Non-pigmented ciliary epithelial cell (primary cell): ENCODE measurements around the gene IGHMBP2.
"Not testable (repeated sequence)": the region's sequence is repeated elsewhere in the genome, so short reads cannot be mapped to it uniquely, and the experiment has no call there.

Experiments
- DNase-seq: peaks from one replicate; pipeline ENCODE4 v3.0.0-alpha.2; 2010; ENCODE audit warnings: low read depth

IGHMBP2 gene

DNA sequence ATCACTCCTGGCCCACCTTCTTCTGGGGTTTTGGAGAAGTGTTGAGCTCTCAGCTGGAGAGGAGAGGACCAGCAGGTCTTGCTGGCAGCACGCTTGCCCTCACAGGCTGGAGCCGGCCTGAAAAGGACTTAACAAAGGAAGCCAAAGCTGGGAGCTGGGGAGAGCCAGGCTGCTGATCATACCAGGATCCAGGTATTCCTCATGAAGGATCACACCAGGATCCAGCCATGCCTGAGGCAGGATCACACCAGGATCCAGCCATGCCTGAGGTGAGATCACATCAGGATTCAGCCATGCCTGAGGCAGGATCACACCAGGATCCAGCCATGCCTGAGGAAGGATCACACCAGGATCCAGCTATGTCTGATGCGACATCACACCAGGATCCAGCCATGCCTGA, 60.1 kb downstream of the IGHMBP2 start:
- DNase-seq = no peak

GRCh38 chr11:68965901-68966853, 62.5 kb downstream of the IGHMBP2 start:
- no peak for DNase-seq

DNA sequence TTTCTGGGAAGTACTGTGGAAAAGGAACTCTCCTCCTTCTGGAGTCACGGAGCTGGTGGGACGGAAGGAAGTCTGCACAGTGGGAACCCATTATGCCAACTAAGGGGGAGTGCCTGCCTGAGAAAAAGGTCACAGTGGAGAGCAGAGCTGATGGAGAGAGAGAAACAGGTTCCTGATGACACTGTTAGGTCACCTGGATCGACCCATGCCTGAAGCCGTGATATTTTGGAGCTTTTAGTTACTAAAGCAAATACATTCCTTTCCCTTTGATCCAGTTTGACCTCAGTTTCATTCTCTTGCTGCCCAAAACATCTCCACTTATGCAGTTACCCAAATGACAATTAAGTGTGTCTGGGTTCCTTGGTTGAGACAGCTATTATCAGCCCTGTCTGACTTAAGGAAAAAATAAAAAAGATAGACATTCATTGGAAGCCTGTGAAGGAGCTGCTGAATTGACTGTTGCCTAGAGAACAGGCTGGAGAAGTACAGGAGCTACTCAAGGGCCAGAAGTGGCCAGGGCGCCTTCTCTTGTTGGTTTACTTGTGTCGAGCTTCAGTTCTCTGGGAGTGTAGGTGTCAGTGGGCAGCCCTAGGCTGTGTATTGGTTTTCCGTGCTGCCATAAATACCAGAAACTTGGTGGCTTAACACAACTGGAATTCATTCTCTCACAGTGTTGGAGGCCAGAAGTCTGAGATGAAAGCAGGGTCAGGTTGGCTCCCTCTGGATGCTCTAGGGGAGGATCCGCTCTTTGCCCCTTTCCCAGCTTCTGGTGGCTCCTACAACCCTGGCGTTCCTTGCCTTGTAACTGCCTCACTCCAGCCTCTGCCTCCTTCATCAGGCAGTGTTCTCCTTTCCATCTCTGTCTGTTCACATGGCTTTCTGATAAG, 63.4 kb downstream of the IGHMBP2 start:
- DNase-seq = no peak

DNA sequence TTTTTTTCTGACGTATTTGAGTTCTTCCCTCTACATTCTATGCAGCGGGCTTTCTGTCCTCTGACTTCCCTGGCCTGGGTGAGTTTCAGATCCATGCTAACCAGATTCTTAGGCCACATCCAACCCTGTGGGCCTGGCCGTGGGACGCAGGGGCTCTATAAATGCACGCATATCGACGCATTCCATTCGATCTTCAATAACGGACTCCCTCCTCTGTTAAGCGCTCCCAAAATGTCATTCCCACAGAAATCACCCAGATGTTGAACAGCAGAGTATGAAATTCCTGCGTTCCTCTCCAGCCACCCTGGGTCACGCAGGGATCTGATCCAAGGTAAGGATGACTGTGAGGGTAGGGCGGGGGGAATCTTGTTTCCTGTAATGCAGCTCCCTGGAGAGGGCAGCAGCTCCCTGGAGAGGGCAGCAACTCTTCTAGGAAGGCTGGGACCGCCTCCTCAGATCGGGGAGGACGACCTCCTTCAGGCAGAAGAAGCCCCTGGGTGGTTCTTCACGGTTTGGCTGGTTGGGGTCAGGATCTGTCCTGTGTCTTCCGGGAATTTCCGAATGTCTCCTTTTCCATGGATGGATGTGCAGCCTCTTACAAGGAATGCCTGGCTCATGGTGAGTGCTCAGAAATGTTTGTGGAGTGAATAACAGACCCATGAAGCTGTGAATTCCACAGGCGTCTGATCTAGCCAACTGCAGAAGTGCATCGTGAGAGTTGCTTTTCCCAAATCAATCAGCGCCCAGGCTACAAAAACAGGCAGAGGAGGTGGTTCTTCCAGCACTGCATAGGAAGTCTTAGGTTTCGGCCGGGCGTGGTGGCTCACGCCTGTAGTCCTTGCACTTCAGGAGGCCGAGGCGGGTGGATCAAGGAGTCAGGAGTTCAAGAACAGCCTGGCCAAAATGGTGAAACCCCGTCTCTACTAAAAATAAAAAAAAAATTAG, 64.9 kb downstream of the IGHMBP2 start:
- no peak for DNase-seq

GRCh38 chr11:68969386-68969785, 65.7 kb downstream of the IGHMBP2 start:
- no peak for DNase-seq

DNA sequence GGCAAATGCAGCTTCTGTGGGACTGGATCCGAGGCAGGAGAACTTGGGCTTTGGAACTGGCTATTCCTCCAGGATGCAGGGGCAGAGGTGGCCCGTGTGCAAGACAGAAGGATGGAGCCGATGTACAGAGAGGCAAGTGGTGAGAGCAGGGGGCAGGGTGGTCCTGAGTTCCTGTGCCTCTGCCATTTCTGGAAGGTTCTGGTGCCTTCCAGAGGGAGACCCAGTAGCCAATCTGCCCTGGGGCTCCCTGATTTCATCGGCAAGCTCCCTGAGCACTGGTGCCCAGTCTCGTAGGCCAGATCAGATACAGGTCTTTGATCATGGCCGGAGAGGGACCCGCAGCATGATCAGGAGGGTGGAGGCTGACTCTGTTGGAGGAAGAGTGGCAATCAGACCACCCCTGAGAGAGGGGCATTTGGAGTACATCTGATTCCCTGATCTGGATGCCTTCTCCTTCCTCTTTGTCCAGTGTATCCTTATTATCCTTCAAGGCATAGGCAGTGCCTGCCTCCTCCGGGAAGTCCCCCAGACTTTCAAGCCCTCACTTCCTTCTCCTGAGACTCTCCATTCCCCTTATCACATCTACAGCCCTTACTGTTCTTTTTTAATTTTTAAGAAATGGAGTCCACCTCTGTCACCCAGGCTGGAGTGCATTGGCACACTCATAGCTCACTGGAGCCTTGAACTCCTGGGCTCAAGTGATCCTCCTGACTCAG, 67.4 kb downstream of the IGHMBP2 start:
- no peak for DNase-seq

GRCh38 chr11:68973219-68973618, 69.5 kb downstream of the IGHMBP2 start:
- DNase-seq = no peak

GRCh38 chr11:68973706-68974105, 70.0 kb downstream of the IGHMBP2 start:
- DNase-seq = not testable (repeated sequence)

DNA sequence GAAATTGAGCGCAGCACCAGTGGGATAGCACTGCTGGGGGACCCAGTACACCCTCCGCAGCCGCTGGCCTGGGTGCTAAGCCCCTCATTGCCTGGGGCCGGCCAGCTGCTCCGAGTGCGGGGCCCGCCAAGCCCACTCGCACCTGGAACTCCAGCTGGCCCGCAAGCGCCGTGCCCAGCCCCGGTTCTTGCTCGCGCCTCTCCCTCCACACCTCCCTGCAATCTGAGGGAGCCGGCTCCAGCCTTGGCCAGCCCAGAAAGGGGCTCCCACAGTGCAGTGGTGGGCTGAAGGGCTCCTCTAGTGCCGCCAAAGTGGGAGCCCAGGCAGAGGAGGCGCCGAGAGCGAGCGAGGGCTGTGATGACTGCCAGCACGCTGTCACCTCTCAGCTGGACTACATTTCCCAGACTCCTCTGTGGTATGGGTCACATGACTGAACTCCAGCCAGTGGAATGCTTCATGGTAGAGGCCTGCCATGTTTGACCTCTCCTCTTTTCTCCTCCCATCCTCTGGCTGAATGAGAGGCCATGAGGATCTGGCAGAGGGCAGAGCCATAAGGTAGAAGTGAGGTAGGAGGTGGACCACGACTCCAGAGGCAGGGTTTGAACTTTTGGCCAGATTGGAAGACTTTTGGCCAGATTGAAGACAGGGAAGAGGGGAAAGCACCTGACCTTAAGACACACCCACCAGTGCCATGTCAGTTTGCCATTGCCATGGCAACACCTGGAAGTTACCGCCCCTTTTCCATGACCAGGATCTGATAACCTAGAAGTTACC, 70.9 kb downstream of the IGHMBP2 start:
- no peak for DNase-seq

DNA sequence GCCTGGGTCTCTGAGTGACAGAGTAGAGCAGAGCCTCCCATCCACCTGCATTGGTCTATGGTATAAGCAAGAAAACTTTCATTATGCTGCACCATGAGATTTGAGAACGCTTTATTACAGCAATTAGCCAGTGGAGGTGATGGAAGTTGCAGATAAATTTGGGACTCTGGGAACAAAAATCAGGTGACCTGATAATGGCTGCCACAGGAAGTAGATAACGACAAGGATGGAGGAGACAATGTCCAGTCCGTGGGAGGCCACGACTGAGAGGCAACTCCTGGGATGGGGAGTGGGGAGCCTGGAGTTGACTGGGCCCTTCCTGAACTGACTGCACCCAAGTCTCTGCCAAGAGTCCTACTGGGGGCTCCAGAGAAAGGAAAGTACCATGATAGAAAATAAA, 72.4 kb downstream of the IGHMBP2 start:
- no peak for DNase-seq

GRCh38 chr11:68976563-68976962, 72.9 kb downstream of the IGHMBP2 start:
- DNase-seq = no peak

- no peak for DNase-seq
Observed at GRCh38 chr11:68977781-68978625, 74.3 kb downstream of the IGHMBP2 start.

- DNase-seq = no peak
Observed at GRCh38 chr11:68978626-68978930, 74.9 kb downstream of the IGHMBP2 start.

DNA sequence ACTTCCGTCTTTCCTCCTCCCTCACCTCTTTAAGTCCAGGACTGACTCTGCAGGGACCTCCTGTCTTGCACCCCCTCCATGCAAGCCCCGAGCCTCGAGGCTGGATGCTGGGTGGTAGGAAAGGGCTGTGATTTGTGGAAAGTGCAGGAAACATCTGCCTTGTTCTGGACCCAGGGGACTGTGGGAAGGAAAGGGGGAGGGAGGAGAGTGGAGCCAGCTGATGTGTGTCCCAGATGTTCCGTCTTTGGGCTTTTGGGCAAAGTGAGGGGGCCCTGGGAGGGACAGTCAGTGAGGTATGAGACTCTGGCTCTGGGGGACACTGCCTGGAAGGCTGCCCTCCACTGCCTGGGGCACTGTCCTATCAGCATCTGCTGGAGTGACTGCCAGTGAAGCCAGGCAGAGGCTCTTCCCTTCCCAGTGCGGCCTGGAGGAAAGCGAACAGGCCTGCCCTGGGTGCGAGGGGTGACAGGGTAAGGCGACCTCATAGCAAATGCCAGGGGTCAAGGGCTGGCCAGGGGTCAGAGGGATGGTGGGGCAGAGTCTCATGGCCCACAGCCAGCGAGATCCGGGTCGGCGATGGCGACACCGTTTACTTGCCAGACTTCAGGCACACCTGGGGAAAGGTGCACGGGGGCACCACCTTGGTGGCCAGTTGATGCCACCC, 75.4 kb downstream of the IGHMBP2 start:
- no peak for DNase-seq

DNA sequence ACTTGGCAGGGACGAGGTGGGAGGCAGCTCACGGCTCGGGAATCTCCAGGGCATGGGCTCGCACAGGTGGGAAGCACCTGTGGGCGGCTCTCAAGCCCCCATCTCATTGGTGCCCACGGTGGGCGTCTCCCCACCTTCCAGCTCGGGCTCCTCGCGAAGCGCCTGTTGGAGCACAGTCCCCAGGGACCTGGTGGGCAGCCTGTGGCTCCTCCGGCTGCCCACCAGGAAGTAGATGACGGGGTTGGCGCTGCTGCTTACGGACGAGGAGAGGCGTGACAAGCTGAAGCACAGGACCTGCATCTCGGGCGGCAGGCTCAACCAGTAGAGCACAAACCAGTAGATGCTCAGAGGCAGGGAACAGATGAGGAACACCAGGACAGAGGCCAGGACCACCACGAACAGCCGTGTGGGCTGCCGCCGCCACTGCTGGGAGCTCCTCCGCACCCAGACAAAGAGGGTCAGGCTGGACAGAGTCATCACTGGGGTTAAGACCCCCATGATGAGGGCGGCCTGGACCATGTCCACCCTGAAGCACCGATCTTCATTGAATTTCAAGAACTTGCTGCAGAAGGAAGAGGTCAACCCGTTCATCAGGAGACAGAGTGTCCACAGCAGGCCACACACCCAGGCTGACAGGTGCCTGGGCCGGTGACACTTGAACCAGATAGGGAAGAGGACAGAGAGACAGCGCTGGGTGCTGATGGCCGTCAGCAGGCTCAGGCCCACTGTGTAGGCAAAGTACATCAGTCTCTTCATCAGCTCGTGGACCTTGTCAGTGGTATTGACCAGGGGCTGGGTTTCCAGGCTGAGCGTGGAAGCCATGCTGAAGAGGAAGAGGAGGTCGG, 76.5 kb downstream of the IGHMBP2 start:
- no peak for DNase-seq

- no peak for DNase-seq
Observed at GRCh38 chr11:68980776-68981065, 77.0 kb downstream of the IGHMBP2 start, which contains the start of gene MRGPRD. MRGPRD (minus strand) TSS chr11:68980986; CDS start chr11:68980986, 0 bp downstream.

- no peak for DNase-seq
Observed at GRCh38 chr11:68982134-68982533, 78.4 kb downstream of the IGHMBP2 start.

GRCh38 chr11:68983801-68984200, 80.1 kb downstream of the IGHMBP2 start:
- DNase-seq = no peak
